HG02943 (cell line): Measurements from ENCODE around the gene FRG2.
"Not testable (repeated sequence)": the region's sequence is repeated elsewhere in the genome, so short reads cannot be mapped to it uniquely, and the experiment has no call there.

Experiments used
- ATAC-seq: cut with Tn5 transposase; IDR thresholded peaks from one replicate; pipeline ENCODE4 v1.9.1; 2021; ENCODE audit warnings: mild to moderate bottlenecking, low read depth, moderate library complexity; ENCODE audit not compliant: unreplicated experiment

The FRG2 gene

GRCh38 chr4:190016369-190017289 lies 10.4 kb downstream of the FRG2 start:
- ATAC-seq: no peak

DNA sequence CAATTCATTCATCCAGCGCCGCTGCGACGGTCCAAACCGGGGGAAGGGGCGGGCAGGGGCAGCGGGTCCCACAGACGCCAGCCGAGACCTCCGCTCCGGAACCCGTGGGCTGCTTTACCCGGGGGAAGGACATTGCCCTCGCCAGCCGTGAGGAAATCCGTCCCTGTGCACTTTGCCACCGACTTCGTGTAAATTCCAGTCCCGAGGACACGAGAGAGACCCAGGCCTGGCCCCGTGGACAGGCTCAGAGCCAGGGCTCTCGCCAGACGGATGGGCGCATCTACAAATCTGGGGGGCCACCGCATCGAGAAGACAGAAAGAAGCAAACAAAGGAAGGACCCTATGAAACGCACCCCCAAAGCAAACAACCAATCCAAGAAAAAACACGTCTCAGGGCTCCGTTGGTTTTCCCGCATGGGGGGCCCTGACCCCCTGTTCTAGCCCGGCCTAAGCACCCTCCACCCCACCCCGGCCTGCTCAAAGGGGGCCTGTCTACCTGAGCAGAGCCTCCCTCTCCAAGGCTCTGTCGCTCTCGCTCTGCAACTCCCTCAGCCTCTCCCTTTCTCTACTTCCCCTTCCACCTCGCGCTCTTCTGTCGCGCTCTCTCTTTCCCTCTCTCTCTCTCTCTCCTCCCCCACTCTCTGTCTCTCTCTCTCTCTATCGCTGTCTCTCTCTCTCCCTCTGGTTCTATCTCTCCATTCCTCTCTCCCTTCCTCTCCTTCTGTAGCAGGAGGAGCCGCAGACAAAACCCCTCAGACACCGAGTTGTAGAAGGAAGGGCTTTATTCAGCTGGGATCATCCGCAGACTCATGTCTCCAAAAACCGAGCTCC lies 11.3 kb downstream of the FRG2 start:
- ATAC-seq: no peak

DNA sequence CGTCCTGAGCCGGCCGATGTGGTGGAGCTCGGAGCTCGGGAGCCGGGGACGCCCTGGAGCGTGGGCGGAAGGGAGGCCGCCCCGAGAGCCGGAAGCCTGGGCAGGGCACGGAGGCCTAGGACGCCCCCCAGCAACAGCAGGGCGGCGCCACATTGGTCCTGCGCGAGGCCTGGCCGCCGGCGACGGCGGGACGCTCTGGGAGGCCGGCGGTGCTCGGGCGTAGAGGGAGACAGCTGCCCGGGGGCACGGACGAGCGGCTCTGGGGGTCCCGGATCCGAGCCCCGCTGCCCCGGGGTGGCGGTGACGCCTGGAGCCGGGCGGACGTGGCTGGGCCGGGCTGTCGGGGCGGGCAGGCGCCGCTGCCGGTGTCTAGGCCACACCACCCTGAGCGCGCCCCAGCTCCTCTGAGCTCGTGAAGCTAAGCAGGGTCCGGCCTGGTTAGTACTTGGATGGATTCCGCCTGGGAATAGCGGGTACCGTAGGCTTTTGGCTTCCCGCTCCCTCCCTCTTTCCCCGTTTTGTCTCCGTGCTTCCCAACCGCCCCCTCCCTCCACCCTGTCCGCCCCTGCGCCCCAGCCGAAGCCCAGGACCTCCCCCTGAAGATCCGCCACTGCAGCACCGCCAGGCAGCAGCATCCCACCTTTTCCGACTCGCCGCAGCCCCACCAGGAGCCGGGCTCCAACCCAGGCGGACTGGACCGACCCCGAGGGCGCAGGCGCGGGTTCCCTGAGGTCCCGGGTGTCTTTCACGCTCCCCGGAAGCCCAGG lies 12.1 kb downstream of the FRG2 start:
- no peak for ATAC-seq

DNA sequence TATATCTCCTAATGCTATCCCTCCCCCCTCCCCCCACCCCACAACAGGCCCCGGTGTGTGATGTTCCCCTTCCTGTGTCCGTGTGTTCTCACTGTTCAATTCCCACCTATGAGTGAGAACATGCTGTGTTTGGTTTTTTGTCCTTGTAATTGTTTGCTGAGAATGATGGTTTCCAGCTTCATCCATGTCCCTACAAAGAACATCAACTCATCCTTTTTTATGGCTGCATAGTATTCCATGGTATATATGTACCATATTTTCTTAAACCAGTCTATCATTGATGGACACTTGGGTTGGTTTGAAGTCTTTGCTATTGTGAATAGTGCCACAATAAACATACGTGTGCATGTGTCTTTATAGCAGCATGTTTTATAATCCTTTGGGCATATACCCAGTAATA lies 37.1 kb downstream of the FRG2 start:
- ATAC-seq: not testable (repeated sequence)

DNA sequence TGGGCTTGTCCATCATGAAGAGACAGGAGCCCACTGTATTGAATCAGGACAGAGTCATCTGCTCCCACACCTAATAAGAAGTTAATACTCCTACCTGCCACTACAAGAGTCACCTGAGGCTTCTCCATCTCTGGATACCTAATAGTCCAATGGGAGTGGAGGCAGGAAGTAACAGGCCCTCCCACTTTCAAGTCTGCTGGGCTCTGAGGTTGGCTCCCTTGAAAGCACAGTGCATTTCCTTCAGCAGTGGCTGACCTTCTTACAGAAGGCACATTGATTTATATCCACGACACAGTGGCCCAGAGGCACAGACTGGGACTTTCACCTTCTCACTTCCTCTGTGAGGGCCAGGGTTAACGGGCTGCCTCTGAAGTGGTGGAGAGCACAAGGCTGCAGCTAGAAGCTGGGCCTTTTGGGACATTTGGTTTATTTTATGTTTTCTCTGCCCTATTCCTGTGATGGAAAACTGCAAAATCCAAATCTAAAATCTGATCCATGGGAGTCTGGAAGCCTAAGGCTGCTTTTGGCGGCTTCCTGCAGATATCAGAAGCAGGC lies 38.1 kb downstream of the FRG2 start:
- ATAC-seq: no peak

- ATAC-seq: not testable (repeated sequence)
Observed at GRCh38 chr4:189985651-189986243, 41.3 kb downstream of the FRG2 start.

DNA sequence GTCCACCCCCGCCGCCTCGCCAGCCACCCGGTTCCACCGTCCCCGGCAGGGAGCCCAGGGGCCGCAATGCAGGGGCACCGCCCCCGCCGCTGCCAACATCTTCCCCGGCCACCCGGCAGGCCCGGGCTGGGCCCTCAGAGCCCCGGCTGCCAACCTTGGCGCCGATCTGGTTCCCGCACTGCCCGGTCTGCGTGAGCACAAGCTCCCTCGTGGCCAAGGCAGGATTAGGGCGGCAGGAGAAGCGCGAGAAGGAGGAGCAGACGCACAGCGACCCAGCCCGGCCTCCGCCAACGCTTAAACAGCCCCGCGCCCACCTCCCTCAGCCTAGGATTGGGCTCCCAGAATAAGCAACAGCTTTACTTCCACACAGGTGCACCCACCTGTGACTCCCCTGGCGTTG lies 42.4 kb downstream of the FRG2 start:
- not testable (repeated sequence) for ATAC-seq

- ATAC-seq: not testable (repeated sequence)
Observed at GRCh38 chr4:189983916-189984526, 43.0 kb downstream of the FRG2 start.

GRCh38 chr4:189981970-189982369 lies 45.1 kb downstream of the FRG2 start:
- ATAC-seq: no peak

GRCh38 chr4:189980292-189980691 lies 46.8 kb downstream of the FRG2 start:
- ATAC-seq: not testable (repeated sequence)

GRCh38 chr4:189979196-189980047 lies 47.6 kb downstream of the FRG2 start:
- no peak for ATAC-seq
